Vagina (tissue), 2 donors: Measurements from ENCODE around the gene CALML3.

ENCODE experiments used
- POLR2A ChIP-seq, 2 donors: fragments of 450-650 bp; IDR thresholded peaks; one replicate each; pipeline ENCODE4 v1.6.1; 2017; ENCODE audit warnings: antibody characterized with exemption in 2 of 2, mild to moderate bottlenecking in 2 of 2, moderate library complexity in 2 of 2
- TF ChIP-seq, protein P1 (sequence below), 3 experiments: fragments of 450-650 bp in 2 of 3; fragments of 200-600 bp in 1 of 3; sonication (generic) in 1 of 3; IDR thresholded peaks; one replicate each; pipeline ENCODE4 v1.5.1; 2017 to 2019; ENCODE audit warnings: antibody characterized with exemption in 3 of 3, mild to moderate bottlenecking in 2 of 3, moderate library complexity in 2 of 3

DNA sequence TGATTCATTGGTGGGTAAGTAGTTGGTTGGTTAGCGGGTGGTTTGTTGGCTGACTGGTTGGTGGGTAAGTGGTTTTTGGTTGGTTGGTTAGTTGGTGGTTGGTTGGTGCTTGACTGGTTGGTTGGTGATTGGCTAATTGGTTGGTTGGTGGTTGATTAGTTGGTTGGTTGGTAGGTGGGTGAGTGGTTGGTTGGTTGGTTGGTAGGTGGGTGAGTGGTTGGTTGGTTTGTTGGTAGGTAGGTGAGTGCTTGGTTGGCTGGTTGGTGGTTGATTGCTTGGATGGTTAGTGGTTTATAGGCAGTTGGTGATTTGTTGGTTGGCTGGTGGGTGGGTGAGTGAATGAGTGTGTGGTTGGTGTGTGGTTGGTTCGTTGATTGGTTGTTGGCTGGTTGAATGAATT is 44.2 kb downstream of the CALML3 start:
- TF ChIP-seq, protein P1, sequence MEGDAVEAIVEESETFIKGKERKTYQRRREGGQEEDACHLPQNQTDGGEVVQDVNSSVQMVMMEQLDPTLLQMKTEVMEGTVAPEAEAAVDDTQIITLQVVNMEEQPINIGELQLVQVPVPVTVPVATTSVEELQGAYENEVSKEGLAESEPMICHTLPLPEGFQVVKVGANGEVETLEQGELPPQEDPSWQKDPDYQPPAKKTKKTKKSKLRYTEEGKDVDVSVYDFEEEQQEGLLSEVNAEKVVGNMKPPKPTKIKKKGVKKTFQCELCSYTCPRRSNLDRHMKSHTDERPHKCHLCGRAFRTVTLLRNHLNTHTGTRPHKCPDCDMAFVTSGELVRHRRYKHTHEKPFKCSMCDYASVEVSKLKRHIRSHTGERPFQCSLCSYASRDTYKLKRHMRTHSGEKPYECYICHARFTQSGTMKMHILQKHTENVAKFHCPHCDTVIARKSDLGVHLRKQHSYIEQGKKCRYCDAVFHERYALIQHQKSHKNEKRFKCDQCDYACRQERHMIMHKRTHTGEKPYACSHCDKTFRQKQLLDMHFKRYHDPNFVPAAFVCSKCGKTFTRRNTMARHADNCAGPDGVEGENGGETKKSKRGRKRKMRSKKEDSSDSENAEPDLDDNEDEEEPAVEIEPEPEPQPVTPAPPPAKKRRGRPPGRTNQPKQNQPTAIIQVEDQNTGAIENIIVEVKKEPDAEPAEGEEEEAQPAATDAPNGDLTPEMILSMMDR (IDR thresholded peaks at IDR 0.05), result no peak
- no peak for TF ChIP-seq POLR2A (IDR thresholded peaks at IDR 0.05)
